GM18870 (cell line): ENCODE data around the gene GLT6D1.

Experiments
- ATAC-seq: cut with Tn5 transposase; IDR thresholded peaks from one replicate; pipeline ENCODE4 v1.9.1; 2021; ENCODE audit warnings: moderate library complexity; ENCODE audit not compliant: unreplicated experiment

GLT6D1 gene

DNA sequence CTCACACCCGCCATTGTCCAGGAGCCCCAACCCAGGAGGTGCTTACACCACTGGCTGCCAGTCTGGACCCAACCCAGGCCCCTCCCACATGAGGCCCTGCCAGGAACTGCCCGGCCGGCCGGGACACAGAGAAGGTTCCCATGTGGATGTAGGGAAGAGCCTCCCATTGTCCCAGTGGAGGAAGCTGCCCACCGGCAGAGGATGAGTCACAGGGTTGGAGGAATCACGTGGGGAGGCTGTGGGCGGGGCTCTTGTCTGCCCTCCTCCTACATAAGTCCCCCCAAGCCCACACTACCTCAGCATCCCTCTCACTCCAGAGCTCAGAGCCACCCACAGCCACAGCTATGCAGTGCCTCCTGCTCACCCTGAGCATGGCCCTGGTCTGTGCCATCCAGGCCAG, 51.7 kb downstream of the GLT6D1 start:
- ATAC-seq, result no peak

DNA sequence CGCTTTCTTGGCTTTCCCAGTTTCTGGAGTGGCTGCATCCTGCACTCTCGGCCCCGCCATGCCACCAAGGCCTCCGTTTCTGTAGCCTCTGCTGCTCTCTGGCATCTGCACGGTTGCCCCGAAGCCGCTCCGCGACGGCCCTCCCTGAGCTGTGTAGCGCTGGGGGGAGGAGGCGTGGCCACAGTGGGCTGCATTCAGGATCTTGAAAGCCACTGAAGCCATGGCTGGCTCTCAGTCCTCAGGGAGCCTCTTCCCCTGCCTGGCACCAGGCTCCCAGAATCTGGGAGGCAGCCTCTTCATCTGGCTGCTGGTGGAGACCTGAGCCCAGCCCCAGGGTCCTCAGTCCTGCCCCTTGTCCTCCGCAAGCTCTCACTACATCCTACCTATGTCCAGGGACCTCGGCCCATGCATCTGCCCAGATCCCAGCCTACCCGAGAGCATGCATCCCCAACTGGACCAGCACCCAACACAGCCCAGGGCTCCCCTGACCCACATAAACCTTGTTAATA, 52.7 kb downstream of the GLT6D1 start:
- ATAC-seq, result no peak

DNA sequence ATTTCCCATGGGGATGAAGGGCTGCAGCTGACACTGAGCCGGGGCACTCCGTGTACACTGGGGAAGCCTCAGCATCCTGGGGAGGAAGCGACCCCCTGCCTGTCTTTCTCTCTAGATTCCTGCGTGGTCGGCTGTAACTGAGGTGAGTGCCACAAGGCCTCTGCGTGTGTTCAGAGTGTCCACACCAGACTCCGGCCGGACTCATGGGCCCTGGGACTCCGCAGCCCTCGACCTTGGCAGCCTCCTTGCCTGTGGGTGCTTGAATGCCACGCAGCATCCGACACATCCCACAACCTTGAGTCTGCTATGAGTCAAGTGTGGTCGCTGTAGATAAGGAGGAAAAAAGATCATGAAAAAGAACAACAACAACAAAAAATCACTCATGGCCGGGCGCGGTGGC, 54.4 kb downstream of the GLT6D1 start:
- no peak for ATAC-seq

DNA sequence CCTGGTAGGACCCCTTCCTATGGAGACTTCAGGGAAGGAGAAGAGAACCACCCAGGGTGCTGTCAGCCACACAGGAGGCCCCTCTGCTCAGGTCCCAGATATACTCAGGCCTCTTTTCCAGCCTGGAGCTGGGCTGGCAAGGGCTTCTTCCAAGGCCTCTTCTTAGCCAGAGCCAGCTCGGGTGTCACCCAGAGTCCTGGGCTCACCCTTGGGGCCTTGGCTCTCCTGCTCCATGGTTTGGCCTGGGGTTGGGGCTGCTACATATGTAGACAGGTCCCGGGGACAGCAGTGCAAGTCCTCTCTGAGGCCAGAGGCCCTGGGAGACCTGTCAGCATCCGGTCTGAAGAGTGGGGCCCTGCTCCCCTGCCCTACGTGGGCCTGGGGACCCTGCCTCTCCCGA, 55.0 kb downstream of the GLT6D1 start:
- no peak for ATAC-seq

DNA sequence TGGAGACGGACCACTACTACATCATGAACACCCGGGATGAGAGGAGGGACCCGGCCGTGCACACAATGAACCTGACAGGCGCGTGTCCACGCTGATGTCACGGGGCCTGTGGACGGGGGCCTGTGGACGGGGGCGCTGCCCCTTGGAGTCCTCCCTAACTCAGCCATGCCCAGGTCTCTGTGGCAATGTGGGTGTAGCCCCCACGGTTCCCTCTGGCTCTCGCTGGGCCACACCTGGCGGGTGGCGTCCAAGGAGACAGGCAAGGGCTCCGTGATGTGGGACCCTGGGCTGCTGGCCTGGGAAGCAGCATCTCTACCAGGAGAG, 55.7 kb downstream of the GLT6D1 start:
- ATAC-seq, result no peak

DNA sequence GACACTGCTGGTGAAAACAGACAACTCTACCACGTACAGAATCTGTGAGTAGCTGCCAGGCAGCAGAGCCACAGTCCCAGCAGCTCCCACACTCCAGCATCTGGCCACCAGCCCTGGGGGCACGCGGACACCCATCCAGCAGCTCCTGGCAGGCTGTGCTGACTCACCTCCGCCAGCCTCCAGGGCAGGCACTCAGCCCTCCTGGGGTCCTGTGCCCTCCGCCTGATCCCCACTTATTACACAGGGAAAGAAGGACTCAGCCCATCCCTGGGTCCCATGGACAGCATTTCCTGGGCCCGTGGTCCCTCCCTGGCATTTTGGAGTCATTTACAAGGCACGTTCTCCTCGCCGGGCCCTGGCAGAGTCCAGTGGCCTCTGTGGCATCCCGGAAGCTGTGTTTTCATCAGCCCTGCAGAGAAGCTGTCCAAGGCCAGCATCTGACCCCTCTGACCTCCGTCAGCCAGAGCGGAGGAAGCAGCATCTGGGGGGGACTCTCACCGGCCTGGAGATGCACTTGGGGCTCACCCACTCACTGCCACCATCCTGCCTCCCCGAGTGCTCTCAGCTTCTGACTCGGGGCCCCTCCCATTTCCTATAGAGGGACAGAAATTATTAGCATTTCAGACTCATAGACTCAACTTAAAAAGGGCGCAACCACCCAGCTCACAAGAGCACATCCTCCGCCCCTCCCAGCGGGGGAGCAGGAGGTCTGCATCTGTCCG, 56.2 kb downstream of the GLT6D1 start:
- ATAC-seq, result no peak

DNA sequence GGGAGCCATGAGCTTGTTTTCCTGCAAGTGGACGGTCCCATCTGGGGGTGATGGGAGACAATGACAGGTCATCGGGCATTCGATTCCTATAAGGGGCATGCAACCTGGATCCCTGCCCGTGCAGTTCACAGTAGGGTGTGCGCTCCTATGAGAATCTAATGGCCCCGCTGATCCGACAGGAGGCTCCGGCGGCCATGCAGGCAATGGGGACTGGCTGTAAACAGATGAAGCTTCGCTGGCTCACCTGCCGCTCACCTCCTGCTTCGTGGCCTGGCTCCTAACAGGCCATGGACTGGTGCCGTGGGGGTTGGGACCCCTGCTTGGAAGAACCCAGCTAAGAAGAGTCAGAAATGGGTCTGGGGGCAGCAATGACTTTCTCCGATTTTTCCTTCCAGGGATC, 56.8 kb downstream of the GLT6D1 start:
- no peak for ATAC-seq

DNA sequence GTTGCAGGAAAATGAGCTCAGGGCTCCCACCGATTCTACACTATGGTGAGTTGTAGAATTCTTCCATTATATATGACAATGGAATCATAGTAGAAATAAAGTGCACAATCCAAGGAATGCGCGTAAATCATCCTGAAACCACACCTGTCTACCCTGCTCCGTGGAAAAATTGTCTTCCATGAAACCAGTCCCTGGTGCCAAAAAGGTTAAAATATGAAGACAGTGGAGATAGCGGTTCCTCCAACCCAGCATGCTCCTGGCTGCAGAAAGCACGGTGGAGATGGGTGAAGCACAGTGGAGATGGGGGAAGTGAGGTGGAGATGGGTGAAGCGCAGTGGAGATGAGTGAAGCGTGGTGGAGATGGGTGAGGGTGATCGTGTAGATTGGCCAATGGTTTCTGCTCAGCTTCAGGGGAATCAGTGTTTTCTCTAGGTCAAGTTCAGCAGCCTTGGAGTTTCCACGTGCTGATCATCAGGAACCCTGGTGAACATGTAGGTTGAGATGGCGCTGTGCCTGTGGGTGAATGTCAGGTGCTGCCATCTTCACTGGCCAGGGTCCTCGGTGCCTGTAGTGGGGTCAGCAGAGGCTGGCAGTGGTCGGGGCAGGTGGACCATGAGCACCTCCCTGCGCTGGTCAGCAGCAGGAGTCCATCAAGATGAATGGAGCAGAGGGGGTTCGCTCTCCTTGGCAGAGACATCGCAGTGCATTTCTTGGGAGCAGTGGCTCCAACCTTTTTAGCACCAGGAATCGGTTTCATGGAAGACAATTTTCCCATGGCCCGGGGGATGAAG, 57.5 kb downstream of the GLT6D1 start:
- no peak for ATAC-seq

DNA sequence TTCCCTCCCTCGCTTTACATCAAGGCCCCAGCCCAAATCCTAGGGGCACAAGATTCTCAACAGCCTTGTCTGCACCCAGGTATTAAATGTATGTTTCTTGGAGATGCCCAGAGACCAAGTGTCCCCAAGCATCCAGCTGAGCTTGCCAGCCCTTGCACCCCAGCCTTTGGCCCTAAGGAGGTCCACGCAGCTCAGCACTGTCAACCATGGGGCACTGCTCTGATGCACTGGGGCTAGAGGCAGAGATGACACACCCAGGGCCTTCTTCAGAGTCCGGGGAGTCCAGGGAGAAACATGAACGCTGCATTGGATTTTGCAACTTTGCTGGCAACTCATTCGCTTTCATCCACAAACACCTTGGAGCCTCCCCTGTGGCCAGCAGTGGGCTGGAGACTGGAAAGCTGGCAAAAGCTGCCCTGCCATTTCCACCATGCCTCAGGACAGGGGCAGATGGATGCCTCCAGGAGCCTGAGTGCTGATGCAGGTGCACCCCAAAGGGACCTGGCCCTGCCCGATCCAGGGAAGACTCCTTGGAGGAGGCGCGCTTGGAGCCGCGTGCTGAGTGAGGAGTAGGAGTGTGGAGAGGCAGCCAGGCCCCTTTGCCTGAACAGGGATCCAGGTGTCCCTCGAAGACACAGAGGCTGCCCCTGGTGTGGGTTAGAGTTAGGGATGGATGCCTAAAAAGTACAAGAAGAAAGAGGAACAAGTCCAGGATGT, 58.5 kb downstream of the GLT6D1 start:
- ATAC-seq, result no peak

DNA sequence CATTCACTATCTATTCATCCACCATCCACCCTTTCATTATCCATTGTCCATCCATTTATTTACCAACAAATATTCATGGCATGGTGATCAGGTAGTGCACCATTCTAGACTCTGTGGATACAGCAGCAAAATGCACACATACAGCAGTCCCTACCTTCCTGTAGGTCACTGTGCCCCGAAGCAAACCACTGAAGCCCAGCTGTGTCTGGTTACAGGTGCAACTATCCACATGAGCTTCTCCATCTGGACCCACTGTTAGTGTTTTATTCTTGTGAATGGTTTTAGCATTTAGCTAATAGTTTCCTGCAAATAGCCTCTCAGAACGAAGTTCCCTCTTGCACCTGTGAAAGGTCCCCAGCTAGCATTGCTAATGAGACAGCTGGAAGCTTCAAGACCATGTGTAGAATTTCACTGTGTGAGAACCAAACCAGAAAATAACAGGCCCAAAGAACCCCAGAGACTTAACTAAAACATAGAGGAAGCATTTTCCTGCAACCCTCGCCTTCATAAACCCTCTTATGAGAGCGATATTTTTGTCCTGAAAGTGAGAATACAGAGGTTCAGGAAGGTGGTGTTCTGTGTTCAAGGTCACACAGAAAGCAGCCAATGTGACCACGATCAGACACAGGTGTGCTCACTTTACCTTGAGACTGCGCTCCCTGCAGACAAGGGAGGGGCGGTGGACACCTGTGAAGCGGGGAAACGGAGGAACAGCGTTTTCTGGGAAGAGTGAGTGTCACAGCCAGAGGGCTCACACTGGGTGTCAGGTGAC, 59.3 kb downstream of the GLT6D1 start:
- no peak for ATAC-seq

DNA sequence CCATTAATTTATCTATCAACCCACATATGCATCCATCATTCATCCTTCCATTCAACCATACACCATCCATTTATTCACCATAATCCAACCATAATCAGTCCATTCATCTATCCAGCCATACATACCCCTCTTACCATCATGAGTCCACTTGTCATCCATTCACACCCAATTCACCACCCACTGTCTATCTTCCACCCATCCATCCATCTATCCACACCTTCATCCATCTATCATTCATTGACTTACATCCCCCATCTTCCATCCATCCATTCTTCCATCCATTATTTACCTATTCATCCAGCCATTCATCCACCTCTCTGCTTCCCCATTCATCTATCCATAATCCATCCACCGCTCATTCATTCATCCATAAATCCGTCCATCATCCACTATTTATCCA, 60.0 kb downstream of the GLT6D1 start:
- ATAC-seq, result no peak

DNA sequence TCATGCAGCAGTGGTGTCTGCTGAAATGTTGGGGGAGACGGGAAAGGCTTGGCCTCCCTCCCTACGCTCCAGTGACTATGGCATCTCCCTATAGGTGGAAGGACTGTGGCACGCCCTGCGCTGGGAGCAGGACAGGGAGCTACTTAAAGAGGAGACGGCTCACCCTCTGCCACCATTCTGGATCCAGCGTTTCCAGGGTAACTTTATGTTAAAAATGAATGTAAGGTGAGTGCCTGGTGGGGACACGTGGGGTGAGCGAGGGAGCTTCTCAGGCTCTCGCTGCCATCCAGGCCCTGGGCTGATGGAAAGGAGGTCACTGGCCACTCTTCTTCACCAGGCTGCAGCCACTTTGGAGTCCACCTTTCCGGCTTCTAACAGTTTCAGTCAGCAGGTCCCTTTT, 62.1 kb downstream of the GLT6D1 start:
- no peak for ATAC-seq

DNA sequence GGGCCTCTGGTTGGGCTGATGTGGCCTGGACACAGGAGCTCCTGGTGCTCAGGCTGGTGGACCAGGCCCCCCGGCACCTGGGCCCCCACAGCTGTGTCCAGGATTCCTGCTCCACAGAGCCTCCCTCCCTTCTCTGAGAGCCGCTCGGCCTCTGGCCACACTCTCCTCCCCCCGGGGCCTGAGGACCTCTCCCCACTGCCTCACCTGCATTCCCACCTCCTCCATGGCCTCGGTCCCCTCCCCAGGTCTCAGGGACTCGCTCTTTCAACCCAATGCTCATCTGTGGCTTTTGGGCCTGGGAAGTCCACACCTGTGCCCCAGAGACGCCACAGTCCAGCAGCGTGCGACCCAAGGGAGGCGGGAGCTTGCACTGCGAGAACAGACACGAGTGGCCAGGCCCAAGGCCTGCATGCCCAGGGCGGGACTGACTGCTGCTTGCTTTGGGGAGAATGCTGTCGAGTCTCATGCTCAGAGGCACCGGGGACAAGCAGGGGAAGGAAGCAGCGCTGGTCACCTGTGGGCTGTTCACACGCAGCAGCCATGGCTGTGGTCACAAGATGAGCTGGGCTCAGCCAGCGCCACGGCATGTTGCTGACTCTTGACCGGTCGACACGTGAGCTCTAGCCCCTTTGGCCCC, 63.2 kb downstream of the GLT6D1 start:
- ATAC-seq, result no peak

DNA sequence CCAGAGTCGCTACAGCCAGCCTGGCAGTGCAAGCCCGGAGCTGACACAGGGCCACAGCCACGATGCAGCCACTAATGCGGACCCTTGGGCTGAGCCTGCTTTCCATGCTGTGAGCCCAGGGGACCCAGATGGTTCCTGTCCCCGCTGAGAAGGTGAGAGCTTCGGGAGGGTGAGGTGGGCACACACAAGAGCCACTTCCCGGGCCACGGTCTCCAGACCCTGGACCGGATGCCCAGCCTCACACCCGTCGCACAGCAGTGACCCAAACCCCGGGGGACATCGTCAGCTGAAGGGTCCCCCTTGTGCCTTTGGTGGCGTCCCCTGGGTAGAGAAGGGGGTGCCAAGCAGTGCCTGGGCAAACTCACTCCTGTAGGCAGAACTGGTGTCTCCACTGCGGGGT, 64.4 kb downstream of the GLT6D1 start:
- no peak for ATAC-seq

DNA sequence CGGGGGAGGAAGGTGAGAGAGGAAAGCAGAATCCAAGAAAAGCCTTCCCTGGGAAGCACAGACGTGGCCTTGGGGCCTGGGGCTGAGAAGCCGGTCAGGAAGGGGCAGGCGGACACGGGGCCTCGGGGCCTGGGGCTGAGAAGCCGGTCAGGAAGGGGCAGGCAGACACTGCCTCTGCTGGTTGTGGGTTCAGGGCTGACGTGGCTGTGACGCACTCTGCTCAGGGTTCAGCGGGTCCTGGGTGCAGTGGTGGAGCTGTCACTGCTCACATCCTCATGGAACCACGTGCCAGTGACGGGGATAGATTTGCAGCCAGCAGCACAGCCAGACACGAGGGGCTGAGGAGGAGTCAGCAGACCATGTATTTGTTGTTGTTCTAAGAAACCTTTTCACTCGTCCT, 65.0 kb downstream of the GLT6D1 start:
- ATAC-seq, result no peak
